HPDE6-E6E7 (cell line): Measurements from ENCODE around the gene NRP1.
"Not testable (repeated sequence)": the region's sequence is repeated elsewhere in the genome, so short reads cannot be mapped to it uniquely, and the experiment has no call there.

Experiments
- DNase-seq: peaks from one replicate; pipeline ENCODE4 v3.0.0; 2011; ENCODE audit warnings: missing footprints; ENCODE audit errors: extremely low spot score

The NRP1 gene

DNA sequence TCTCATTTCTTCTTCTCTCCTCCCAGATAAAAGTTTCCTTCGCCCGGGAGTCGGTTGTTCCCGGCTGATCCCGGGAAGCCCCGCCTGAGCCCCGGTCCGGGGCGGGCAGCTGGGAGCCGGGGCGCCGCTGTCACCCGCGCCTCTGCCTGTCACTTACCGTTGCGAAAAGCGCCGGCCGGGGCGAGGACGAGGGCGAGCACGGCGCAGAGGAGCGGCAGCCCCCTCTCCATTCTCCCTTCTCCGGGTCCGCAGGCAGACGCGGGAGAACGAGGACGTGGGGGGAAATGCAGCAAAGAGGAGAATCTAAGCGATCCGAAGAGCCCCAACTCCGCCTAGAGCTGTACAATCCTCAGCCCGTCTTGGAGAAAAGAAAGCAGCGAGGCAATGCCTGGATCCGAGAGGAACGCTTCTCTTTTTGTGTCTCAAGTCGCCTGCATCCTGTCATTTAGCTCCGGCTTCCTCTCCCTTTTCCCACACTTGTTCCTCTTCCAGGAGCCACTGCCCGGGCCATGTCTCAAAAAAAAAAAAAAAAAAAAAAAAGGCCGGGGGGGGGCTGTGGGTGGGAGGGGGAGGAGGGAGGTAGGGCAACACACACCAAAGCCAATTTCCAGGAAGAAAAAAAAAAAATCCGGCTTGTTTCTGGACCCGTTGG lies at the start of gene NRP1:
Gene NRP1, minus strand, starts transcription at position 515 of the 652 bp plus-strand sequence. Its CDS starts 285 bp downstream, at position 230.
- no peak for DNase-seq

DNA sequence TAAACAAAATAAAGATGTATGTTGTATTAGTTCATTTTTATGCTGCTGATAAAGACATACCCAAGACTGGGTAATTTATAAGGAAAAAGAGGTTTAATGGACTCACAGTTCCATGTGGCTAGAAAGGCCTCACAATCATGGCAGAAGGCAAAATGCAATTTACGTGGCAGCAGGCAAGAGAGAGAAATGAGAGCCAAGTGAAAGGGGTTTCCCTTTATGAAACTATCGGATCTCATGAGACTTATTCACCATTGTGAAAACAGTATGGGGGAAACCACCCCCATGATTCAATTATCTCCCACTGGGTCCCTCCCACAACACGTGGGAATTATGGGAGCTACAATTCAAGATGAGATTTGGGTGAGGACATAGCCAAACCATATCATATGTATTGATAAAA lies 49.7 kb upstream of the NRP1 start:
- not testable (repeated sequence) for DNase-seq

DNA sequence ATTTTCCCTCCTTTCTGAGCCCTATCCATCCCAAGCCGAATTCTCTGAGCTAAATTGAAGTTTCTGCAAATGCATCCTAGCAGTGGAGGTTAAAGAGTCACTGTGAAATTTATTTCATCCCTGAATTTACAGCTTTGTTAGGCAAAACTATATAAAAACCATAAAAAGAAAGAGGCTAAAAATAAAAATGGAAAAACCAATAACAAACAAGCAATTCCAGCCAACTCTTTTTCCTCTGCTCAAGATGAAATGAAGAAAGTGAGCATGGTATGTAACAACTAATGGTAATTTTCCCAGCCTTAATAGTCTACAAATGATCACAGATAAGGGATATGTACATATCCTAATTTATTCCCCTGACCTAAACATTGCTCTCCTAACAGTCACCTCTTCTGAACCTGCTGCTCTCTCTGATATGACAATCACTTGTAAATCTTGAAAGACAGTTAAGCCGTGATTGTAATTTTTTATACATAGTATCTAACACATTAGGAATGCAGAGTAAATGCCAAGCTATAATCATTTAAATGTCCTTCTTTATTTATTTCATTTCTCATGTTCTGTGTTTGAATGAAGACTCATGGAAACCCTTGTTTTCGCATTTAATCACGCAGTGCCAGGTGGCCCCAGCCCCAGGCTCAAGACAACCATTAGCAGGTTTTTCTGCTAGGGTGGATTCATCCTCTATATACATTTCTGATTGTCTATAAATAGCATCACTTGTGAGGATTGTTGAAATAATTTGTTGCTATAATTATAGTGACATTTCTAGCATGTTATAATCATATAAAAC lies 48.6 kb upstream of the NRP1 start:
- no peak for DNase-seq

DNA sequence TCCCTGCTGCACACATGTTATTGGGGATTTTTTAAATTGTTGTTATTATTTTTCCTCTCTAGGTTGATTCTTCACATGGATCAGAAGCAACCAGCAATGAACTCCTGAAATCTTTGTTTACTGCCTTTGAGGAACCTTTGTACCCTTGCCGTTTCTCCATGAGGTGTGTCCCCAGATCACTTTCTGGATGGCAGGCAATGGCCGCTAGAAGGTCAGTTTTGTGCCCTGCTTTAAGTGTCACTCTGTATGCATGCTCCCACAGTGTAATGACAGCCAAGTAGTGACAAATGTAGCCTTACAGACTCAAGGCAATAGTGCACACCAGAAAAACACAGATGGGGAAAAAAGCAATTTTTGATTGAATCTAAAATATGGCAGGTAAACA lies 47.7 kb upstream of the NRP1 start:
- no peak for DNase-seq

DNA sequence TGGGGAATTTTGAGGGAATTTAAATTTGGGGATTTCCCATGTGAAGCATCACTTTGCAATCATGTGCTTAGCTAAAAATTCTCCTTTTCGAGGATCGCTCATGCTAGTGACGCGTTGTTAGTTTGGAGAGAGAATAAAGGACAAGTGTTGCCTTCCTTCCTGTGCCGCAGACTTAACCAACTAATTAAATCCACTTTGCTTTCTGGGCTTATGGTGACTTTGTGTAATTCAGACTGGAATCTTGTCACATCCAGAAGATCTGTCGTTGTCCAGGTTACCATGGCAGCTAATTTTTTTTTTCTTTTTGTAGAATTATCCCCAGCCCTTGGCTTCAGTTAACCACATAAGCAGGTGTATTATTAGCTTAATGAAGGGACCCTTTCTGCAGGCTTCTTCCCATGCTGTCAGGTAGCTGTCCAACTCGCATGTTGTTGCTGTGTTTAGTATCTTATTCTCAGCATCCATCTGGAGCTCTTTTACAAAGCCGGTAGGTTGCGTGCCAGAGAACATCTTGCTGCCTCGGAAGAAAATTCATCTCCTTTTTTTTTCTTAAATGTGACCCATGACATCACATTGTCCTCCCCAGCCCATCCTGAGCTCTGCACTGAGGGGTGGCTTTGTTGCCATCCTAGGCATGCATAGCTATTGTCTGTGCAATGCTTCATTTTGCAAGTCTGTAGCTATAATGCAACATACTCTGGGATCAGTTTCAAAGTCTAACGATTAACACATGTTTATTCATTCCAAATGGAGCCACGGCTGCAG lies 47.2 kb upstream of the NRP1 start:
- no peak for DNase-seq

DNA sequence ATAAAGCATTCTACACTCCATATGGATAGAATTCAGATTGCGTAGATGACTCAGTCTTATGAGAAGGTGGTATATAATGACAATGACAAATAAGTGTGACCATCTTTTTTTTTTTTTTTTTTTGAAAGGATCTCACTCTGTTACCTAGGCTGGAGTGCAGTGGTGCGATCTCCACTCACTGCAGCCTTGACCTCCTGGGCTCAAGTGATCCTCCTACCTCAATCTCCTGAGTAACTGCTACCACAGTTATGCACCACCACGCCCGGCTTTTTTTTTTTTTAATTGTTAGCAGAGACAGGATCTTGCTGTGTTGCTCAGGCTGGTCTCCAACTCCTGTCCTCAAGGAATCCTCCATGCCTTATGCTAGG lies 43.2 kb upstream of the NRP1 start:
- DNase-seq = no peak

DNA sequence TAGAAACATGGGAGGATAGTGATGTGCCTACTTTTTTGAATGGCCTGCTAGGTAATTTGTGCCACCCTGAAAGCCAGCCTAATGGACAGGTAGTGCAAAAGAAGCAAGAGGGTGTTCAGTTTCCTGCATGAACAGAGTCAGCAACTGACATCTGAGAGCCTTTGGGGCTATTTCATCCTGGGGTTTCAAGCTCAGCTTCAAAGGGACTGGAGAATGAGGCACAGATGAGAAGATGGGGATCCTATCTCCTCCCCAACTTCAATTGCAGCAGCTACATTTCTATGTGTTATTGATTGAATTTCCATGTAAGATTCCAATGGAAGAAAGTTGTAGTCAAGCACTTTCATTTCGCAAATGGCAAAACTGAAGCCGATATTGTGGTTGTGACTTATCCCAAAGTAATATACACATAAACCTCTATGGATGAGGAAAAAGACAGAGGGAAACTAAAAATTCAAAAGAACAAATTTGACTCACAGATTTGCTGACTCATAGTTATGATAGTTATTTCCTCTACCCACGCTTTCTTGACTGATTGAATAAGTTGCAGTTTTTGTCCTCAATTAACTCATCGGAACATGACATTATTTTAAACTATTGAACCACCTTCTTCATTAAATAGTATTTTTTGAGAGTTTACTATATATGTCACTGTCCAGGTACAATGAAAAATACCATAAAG lies 42.6 kb upstream of the NRP1 start:
- no peak for DNase-seq

DNA sequence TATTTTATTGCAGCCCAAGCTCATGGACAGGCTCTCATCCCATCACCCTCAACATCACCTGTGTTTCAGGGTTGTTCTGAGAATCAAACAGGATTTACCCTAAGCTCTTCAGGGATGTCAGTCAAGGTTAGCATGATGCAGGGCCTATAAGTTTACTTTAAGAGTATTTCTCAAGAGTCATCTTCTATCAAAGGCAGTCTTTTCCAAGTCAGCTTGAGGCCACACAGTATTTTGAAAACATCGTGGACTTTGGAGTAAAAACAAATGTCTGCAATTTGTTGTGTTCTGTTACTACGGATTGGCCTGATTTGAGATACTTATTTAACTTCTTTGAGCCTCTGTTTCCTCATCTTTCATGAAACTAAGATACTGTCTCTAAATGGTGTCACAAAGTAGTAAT lies 42.0 kb upstream of the NRP1 start:
- no peak for DNase-seq

DNA sequence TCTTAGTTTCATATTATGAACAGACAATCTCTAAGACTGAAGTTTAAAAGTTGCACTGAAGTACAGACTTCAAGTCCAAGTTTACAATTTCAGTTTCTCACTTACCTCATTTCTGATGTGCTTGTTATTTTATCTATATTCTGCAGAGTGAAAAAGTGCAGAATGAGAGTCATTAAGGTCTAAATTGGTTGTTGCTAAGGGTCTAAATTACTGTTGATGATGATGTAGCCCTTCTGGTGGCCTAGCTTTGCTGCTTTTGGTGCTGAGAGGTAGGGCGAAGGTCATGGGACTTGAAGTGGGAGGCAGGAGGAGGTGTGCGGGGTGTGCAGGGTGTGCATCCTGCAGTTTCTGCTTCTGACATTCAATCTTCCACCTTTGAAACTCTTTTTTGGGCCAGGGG lies 38.8 kb upstream of the NRP1 start:
- DNase-seq = no peak

DNA sequence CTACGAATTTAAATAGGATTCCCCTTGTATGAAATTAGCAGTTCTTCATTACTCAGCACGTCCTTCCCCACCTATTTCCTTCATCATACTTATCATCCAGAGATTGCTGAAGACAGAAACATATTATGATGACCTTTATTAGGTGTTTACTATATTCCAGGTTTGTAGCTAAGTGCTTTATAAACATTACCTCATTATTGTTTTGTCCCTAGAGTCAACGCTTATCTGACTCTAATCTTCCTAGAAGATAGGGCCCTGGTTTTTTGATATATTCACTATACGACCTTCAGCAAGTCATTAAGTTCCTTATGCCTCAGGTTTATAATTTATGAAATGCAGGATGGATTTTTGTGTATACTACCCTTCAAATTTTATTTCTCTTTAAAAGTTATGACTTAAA lies 36.8 kb upstream of the NRP1 start:
- DNase-seq = no peak

DNA sequence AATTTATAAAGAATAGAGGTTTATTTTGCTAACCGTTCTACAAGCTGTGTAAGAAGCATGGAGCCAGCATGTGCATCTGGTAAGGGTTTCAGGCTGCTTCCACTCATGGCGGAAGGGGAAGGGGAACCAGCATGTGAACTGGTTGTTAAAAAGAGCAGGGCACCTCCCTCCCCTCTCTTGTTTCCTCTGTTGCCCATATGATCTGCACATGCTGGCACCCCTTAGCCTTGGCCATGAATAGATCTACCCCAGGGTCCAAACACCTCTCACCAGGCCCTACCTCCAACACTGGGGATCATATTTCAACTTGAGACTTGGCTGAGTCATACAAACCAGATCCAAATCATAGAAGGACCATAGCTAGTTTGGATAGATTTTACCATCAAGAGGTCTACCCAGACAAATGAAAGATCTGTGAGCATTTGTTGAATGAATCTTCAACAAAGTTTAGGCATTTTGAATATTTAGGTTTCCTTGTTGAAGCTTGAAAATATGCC lies 36.0 kb upstream of the NRP1 start:
- no peak for DNase-seq

DNA sequence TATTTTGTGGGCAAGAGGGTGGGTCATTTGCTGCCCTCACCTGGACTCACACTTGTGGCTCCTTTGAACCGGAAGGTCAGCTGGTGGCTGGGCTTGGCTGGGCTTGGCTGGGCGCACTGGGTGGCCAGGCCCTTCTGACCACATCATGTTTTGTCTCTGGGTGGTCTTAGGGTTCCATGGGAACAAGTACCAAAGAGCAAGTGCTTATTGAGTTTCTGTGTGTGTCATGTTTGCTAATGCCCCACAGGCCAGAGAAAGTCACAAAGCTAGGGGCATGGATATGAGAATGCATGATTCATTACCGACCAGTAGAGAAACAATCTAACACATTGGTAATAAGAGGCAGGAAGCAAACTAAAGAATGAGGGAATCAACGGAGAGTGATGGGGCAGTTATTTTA lies 33.6 kb upstream of the NRP1 start:
- DNase-seq = no peak

DNA sequence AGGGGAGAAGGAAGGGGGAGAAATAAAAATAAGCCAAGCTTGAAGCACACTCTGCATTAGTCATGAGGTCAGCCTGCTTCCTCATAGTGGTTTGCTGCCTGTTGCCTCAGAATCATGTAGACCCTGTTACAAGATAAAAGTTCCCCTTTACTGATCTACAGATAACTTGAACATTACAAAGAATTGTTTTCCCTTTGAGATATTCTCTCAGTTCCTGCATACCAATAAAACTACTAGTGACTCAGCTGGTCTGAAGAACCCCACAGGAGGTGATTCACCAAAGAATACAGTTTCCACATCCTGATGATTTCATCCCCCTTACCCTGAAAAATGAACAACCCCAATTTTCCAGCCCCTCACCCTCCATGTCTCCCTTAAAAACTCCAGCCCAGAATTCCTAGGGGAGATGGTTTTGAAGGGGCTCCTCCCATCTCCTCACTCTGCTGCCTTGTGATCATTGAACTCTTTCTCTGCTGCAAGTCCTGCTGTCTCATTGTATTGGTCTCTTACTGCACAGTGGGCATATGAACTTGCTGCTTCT lies 31.5 kb upstream of the NRP1 start:
- peak; percentile 15 for DNase-seq

DNA sequence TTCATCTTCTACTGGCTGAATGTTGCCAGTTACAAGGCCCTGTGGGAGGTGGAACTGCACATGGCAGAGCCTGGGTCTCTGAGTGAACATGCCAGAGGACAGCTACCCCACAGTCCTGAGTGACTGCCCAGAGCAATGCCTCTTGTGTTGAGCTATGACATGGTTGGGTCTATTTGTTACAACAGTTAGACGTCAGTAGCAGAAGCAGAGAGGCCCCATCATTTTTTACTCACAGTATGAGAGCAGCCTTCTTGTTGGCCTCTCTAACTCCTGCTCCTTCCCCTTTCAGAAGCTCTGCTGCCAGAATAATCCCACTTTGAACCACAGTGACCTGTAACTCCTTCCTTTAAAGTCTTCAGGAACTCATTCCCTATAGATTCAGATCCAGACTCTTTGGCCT lies 30.8 kb upstream of the NRP1 start:
- DNase-seq = no peak

DNA sequence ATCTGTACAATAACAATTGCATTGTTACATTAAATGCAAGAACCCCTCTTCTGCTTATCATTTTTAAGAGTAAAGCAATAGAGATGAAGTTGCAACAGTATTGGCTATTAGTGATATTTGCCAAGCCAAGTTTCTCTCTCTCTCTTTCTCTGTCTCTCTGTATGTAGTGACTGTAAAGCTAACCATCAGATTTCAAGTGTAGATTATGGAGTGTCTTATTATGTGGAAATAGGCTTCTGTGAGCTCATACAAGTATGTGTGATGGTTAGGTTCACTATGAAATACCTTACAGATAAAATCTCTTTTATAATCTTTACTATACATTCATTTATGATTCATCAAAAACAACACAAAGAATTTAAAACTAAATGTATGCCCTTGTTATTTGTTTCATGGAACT lies 28.6 kb upstream of the NRP1 start:
- DNase-seq = no peak

DNA sequence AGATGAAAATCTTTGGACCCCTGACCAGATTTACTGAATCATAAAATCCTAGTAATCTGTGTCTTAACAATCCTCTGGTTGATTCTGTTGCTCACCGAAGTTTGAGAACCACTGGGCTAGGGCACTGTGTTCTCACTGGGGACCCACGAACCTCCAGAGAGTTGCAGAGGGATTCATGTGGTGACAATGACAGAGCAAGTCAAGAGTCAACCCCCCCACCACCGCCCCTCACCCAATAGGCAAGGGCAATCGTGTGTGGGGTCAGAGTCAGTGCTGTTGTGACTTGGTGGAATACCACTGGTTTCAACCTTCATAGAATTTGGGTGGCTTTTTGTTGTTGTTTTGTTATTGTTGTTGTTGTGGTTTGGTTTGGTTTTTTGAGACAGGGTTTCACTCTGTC lies 23.5 kb upstream of the NRP1 start:
- DNase-seq = no peak

DNA sequence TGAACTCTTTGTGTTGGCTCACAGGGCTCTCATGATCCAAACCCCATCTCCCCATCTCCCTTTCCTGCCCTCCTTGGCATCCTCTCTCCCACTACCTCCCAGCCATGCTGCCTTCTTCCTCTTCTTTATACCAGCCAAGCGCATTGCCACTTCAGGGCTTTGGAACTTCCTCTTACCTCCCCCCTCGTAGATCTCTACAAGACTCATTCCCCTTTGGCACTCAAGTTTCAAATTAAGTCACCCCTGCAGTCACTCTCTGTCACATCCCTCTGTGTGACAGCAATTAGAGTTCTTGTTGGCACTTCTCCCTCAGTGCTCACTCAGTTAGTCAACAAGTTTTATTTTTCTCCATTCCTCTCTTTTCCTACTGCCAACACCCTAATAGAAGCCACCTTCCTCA lies 20.8 kb upstream of the NRP1 start:
- no peak for DNase-seq

DNA sequence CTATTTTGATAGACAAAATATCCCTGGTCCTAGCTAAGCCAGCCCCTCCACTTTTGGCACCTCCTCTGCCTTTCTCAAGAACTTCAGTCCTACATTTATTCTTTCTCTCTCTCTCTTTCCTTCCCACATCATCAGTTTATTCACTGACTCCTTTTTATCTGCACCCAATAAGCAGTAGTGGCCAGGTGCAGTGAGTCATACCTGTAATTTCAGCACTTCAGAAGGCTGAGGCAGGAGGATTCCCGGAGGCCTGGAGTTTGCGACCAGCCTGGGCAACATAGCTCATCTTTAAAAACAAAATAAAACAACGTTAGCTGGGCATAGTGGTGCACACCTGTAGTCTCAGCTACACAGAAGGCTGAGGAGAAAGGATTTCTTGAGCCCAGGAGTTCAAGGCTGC lies 19.4 kb upstream of the NRP1 start:
- DNase-seq = no peak

DNA sequence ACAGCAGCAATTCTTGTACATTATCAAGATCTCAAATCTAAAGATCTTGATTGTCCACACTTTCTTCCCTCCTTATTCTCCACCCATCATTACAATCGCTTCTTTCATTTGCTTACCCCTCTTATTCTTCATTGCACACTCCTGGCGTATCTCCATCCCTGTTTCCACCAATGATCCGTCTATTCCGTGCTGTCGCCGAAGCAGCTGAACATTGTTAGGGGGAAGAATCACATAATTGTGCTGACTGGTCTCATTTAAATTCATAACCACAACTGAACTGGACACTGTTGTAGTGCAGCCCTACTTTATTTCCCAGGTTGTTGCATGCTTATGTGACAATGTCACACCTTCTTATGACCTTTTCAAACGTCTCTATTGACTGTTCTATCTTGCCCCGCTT lies 18.9 kb upstream of the NRP1 start:
- no peak for DNase-seq

DNA sequence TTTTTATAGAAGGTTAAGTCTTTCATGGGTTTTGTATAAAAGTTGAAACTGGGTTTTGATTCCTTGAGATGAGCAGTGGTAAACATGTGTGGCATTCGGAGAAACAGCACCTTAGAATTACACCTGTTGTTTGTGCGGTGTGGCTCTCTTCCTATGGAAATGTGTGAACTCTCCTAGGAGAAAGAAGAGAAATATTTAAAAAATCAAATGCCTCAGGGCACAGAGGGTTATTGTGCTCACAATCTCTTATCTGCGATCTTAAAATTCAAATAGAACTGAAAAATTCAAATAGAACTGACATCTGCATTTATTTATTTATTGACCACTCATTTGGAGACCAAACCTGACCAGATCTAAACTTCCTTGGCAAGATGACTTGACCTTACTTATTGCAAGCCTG lies 18.1 kb upstream of the NRP1 start:
- DNase-seq = no peak

DNA sequence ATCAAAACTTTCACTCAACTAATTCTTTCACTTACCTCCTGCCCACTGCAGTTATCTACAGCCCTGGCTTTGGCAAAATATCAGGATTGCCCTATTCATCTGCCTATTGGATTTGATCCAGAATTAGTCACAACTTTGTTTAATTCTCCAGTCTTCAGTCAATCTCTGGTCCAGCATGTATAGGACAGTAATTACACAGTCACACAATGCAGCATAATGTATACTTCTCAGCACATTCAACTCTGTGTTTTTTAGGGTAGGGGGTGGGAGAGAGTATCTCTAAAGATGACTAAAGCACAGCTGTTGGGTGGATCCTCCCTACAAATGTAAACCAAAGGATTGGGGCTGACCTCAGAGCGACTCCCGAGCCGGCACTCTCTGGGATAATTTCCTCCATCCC lies 17.7 kb upstream of the NRP1 start:
- no peak for DNase-seq

DNA sequence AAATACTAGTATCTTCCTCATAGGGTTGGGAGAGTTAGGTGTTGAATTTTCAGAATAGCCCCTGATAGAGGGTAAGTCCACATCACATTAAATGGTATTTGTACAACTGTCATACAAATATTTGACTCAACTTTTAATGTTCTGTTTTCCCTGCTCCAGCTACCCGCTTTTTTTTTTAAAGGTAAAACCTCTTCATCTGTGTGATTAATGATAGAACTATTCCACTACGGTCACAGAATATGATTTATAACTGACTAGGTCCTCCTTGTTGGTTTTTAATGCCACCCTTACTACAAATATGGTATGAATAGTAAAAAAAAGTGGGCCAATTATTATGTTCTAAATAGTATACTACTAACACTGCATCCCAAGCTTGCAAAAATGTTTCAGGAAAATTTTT lies 15.6 kb upstream of the NRP1 start:
- DNase-seq = no peak
